Endothelial cell of umbilical vein (primary cell): Measurements from ENCODE around the gene TAF13. TPM values are rescaled to one million over a fixed set of nuclear protein-coding genes. Genes with fewer than 3 reads are reported as not detected.

Experiments used
- BruUV-seq: library from RNA; stranded (reverse); fragments of 400-500 nt; replicated peaks from 2 replicates; lab custom pipeline; 2021; lab: Mats Ljungman, UMichigan
- CTCF ChIA-PET: fragments of 300-600, 350-600 bp; sonication (Branson Sonifier 250); formaldehyde crosslinking; loops from one replicate; lab custom pipeline; 2021; ENCODE audit warnings: antibody characterized with exemption, inconsistent platforms; lab: Charles Lee
- POLR2A ChIA-PET: fragments of 300-600, 350-600 bp; sonication (Branson Sonifier 250); formaldehyde crosslinking; loops from one replicate; lab custom pipeline; 2021; ENCODE audit warnings: antibody characterized with exemption, inconsistent platforms; lab: Charles Lee
- DNase-seq: peaks from one replicate; pipeline ENCODE4 v3.0.0-alpha.2; 2011; ENCODE audit warnings: low read depth, low spot score
- FAIRE-seq: peaks from 2 replicates; lab custom pipeline; 2011; peaks lifted over from hg19 to GRCh38; lab: Jason Lieb, UNC
- H2AFZ ChIP-seq: 2 replicates; pipeline ENCODE4 v1.6.0; 2012; ENCODE audit warnings: low read depth, low read length, control low read depth, inconsistent platforms
- H3K27ac ChIP-seq: 2 replicates; pipeline ENCODE4 v1.5.1; 2011; ENCODE audit warnings: low read depth, mild to moderate bottlenecking, control low read depth, low read length, moderate library complexity; ENCODE audit not compliant: insufficient read depth
- H3K27me3 ChIP-seq, 2 experiments: 2 replicates each; pipeline versions ENCODE4 v1.6.0 to v1.6.1; 2011; ENCODE audit warnings: low read length in 2 of 2, mixed read lengths in 1 of 2; ENCODE audit not compliant: control insufficient read depth in 2 of 2, insufficient read depth in 2 of 2
- H3K36me3 ChIP-seq, 2 experiments: 2 replicates in 1 of 2; 3 replicates in 1 of 2; pipeline ENCODE4 v1.5.1; 2011; ENCODE audit warnings: low read length in 2 of 2, mild to moderate bottlenecking in 1 of 2, moderate library complexity in 1 of 2; ENCODE audit not compliant: control insufficient read depth in 2 of 2, insufficient read depth in 2 of 2; ENCODE audit errors: extremely low read depth in 1 of 2
- H3K4me1 ChIP-seq: 3 replicates; pipeline ENCODE4 v1.5.1; 2011; ENCODE audit warnings: mild to moderate bottlenecking, low read length; ENCODE audit not compliant: control insufficient read depth, insufficient read depth; ENCODE audit errors: extremely low read depth
- H3K4me2 ChIP-seq: 2 replicates; pipeline ENCODE4 v1.6.1; 2011; ENCODE audit warnings: low read length, control low read depth, mixed read lengths; ENCODE audit not compliant: insufficient read depth
- H3K4me3 ChIP-seq, 3 experiments: fragments of 200-600 bp in 1 of 3; sonication (generic), shearing (Covaris generic) in 1 of 3; replicated peaks in 1 of 3; 2 replicates each; pipeline ENCODE4 v1.5.1; 2011 to 2016; ENCODE audit warnings: control low read depth in 3 of 3, low read length in 3 of 3, mild to moderate bottlenecking in 2 of 3, inconsistent platforms in 1 of 3, low read depth in 1 of 3, moderate library complexity in 1 of 3; ENCODE audit not compliant: insufficient read depth in 1 of 3
- H3K79me2 ChIP-seq: 2 replicates; pipeline ENCODE4 v1.6.0; 2012; ENCODE audit warnings: low read length, inconsistent platforms; ENCODE audit not compliant: control insufficient read depth, insufficient read depth
- H3K9ac ChIP-seq: replicated peaks from 2 replicates; pipeline ENCODE3; 2011; ENCODE audit warnings: low read length, control low read depth; ENCODE audit not compliant: insufficient read depth; ENCODE audit errors: extremely low read depth
- H3K9me1 ChIP-seq: replicated peaks from 3 replicates; pipeline ENCODE4 v1.6.0; 2011; ENCODE audit warnings: mild to moderate bottlenecking, low read length; ENCODE audit not compliant: control insufficient read depth, insufficient read depth; ENCODE audit errors: extremely low read depth
- H3K9me3 ChIP-seq: replicated peaks from 2 replicates; pipeline ENCODE4 v1.5.1; 2012; ENCODE audit warnings: low read length, inconsistent platforms; ENCODE audit not compliant: control insufficient read depth, insufficient read depth
- H4K20me1 ChIP-seq: replicated peaks from 2 replicates; pipeline ENCODE3; 2011; ENCODE audit warnings: mild to moderate bottlenecking, low read length; ENCODE audit not compliant: control insufficient read depth, insufficient read depth; ENCODE audit errors: extremely low read depth
- FOS ChIP-seq: IDR thresholded peaks from 2 replicates; pipeline ENCODE4 v1.6.1; 2011; ENCODE audit warnings: mild to moderate bottlenecking, low read length, moderate library complexity, borderline replicate concordance; ENCODE audit not compliant: insufficient read depth
- GATA2 ChIP-seq: IDR thresholded peaks from 2 replicates; pipeline ENCODE4 v1.7.0; 2011; ENCODE audit warnings: low read depth, mild to moderate bottlenecking, moderate library complexity, mixed read lengths, low read length; ENCODE audit not compliant: insufficient read length, insufficient read depth
- JUN ChIP-seq: IDR thresholded peaks from 2 replicates; pipeline ENCODE4 v1.6.1; 2011; ENCODE audit warnings: borderline replicate concordance, low read depth; ENCODE audit not compliant: insufficient read length, insufficient read depth
- dilution Hi-C: fragments of 300-500 bp; cut with MboI; formaldehyde crosslinking; loops from one replicate; pipeline ENCODE4 v1.15.0; 2019; ENCODE audit warnings: low sequenced_read_pairs; ENCODE audit not compliant: extremely low pct_ligation_motif_present
- intact Hi-C: fragments of 100-400 bp; cut with micrococcal nuclease; formaldehyde crosslinking; loops from one replicate; pipeline ENCODE4 v1.10.0; 2022
- polyA plus RNA-seq, 4 experiments: library from polyadenylated mRNA; depleted of rRNA in 3 of 4; stranded (reverse) in 3 of 4; unstranded in 1 of 4; fragments of >200 nt; gene quantifications; 2 replicates each; pipeline versions ENCODE4 v1.2.1 to v1.2.3, GENCODE V29; 2011 to 2012; ENCODE audit warnings: missing spikeins in 1 of 4
- total RNA-seq: library from RNA; stranded (reverse); gene quantifications from 2 replicates; pipeline ENCODE4 v1.2.3, GENCODE V29; 2021

Gene TAF13
- total and polyA plus RNA-seq, 2 donors (not counting 3 experiments of a cell fraction or from before 2014, with no cell fraction given), result 14.8 to 42.3 TPM

DNA sequence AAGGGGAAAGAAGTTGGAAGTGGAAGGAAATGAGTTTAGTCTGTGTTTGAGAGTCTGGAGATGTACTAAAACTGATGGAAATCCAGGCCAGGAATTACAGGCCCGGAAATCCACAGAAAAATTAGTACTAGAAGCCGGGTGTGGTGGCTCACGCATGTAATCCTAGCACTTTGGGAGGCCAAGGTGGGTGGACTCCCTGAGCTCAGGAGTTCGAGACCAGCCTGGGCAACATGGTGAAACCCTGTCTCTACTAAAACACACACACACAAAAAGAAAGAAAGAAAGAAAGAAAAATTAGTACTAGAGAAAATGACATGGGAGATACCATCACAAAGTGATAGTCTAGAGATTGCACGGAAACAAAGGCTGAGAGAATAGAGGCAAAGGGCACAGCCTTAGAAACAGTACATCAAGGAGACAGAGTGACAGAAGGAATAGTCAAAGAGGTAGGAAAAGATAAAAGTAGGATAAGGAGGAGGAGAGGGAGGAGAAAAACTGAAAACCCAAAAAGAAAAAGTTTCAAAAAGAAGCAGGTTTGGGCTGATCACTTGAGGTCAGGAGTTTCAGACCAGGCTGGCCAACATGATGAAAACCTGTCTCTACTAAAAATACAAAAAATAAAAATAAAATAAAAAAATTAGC is 4.8 kb upstream of the TAF13 start:
- POLR2A ChIA-PET, result interaction anchor here (1.0 to 1.3 kb wide), 2 partner anchors 39 to 420 kb away, joined by 3 read pairs; partner anchors contain the start of genes HENMT1 and WDR47
- H3K4me2 ChIP-seq, result peak overlapping the region; percentile 47
- H3K9me3 ChIP-seq, result no peaks in the 10 kb centered on the region

DNA sequence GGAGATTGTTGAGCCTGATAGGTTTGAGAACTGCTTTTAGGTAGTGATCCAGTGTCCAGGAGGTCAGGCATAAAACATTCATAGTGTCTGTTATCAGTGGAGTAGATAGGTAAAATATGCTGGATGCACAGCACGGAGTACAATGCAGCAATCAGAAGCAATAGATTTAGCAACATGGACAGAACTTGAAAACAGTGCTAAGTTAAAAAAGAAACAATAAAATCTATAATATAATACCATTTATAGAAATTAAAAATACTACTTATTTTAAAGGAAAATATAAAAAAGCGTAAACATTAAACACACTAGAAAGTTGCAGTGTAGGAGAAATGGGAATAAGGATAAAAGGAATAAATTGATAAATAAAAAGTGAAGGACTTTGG is 3.4 kb upstream of the TAF13 start:
- H3K4me3 ChIP-seq, result no peak overlapping the region
- dilution Hi-C loops, result no loop called here
- peak overlapping the region; percentile 16 for H3K27ac ChIP-seq
- H2AFZ ChIP-seq, result peak overlapping the region; percentile 68
- no peak for FAIRE-seq
- H3K79me2 ChIP-seq, result peaks cover 14% of the 10 kb centered on the region
- TF ChIP-seq GATA2, result no peak
- TF ChIP-seq FOS, result no peak
- no peak overlapping the region for H3K9ac ChIP-seq
- H3K9me1 ChIP-seq, result no peaks in the 10 kb centered on the region
- CTCF ChIA-PET, result interaction anchor here (1.1 to 1.3 kb wide), 3 partner anchors 10 to 52 kb away, joined by 3 to 7 read pairs (median 4); no protein-coding TSS in a partner anchor
- H3K4me1 ChIP-seq, result peaks cover 21% of the 10 kb centered on the region
- intact Hi-C loops, result no loop called here
- no peak overlapping the region for H3K4me2 ChIP-seq
- no peak for DNase-seq
- POLR2A ChIA-PET, result interaction anchor here (1.3 kb wide), 1 partner anchor 37 kb away, joined by 3 read pairs; the partner anchor contains the start of gene WDR47
- no TSS peak for BruUV-seq
- H3K27me3 ChIP-seq, result no peaks in the 10 kb centered on the region
- H3K36me3 ChIP-seq, result no peaks in the 10 kb centered on the region
- no peaks in the 10 kb centered on the region for H3K9me3 ChIP-seq
- H4K20me1 ChIP-seq, result no peaks in the 10 kb centered on the region

More for the DNA sequence above, 4.8 kb upstream of the TAF13 start:
- Histone ChIP-seq H4K20me1 (no peaks in the 10 kb centered on the region), H3K36me3 (no peaks in the 10 kb centered on the region), H3K9ac (peak overlapping the region; percentile 62), H3K27me3 (no peaks in the 10 kb centered on the region), H3K79me2 (peaks cover 2% of the 10 kb centered on the region), H3K4me1 (peaks cover 14% of the 10 kb centered on the region), H2AFZ (peak overlapping the region; percentile 88), H3K9me1 (no peaks in the 10 kb centered on the region), H3K4me3 (no peak overlapping the region), H3K27ac (peak overlapping the region; percentile 67)
- intact Hi-C loops (loop anchor here (1.0 kb wide), 1 partner anchor 9 kb away; no protein-coding TSS in a partner anchor), dilution Hi-C loops (no loop called here)
- no TSS peak for BruUV-seq
- DNase-seq (no peak), FAIRE-seq (peak; percentile 47)
- TF ChIP-seq JUN, result no peak
- CTCF ChIA-PET, result interaction anchor here (1.1 to 1.3 kb wide), 4 partner anchors 8 to 53 kb away, joined by 3 to 7 read pairs (median 4); a partner anchor contains a TSS
